VCaP (cell line): ENCODE data around the gene KLHDC1.
A peak's percentile ranks its signal among the peaks of the same experiment; 100 is the strongest.

ENCODE experiments used
- H3K27ac ChIP-seq: fragments of 450-650 bp; 2 replicates; pipeline ENCODE4 v1.5.1; 2017
- TF ChIP-seq, protein P1 (sequence below): fragments of 450-650 bp; conservative IDR thresholded peaks from 2 replicates; pipeline ENCODE4 v1.5.1; 2017; ENCODE audit warnings: mild to moderate bottlenecking, moderate library complexity

KLHDC1 gene

GRCh38 chr14:49677643-49678042, 15.3 kb upstream of the KLHDC1 start:
- TF ChIP-seq, protein P1, sequence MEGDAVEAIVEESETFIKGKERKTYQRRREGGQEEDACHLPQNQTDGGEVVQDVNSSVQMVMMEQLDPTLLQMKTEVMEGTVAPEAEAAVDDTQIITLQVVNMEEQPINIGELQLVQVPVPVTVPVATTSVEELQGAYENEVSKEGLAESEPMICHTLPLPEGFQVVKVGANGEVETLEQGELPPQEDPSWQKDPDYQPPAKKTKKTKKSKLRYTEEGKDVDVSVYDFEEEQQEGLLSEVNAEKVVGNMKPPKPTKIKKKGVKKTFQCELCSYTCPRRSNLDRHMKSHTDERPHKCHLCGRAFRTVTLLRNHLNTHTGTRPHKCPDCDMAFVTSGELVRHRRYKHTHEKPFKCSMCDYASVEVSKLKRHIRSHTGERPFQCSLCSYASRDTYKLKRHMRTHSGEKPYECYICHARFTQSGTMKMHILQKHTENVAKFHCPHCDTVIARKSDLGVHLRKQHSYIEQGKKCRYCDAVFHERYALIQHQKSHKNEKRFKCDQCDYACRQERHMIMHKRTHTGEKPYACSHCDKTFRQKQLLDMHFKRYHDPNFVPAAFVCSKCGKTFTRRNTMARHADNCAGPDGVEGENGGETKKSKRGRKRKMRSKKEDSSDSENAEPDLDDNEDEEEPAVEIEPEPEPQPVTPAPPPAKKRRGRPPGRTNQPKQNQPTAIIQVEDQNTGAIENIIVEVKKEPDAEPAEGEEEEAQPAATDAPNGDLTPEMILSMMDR: no peak
- no peak overlapping the region for H3K27ac ChIP-seq

GRCh38 chr14:49679271-49679670, 13.6 kb upstream of the KLHDC1 start:
- H3K27ac ChIP-seq: no peak overlapping the region
- TF ChIP-seq, protein P1: no peak

DNA sequence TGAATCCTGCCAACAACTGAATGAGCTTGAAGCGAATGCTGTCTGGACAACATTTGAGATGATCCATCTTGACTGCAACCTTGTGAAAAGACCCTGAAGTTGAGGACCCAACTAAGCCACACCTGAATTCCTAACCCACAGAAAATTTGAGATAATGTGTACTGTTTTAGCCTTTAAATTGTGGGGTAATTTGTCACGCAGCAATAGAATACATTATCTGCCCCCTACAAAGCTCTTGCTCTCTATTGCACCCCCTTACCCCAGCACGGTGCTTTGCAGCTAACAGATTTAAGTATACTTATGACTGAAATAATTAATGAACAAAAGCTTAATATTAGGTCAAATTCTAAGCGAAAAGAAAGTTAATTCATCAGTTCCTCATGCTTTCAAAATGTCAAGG, 6.5 kb upstream of the KLHDC1 start:
- TF ChIP-seq, protein P1: no peak
- H3K27ac ChIP-seq: no peak overlapping the region

- peak within 1 kb of the TSS; percentile 64 for H3K27ac ChIP-seq
- TF ChIP-seq, protein P1: no peak
Measured at GRCh38 chr14:49687942-49688700, 4.8 kb upstream of the KLHDC1 start, which contains the start of gene POLE2. Gene POLE2, minus strand, starts transcription at chr14:49688214. Its CDS starts 11 bp downstream, at chr14:49688203.

DNA sequence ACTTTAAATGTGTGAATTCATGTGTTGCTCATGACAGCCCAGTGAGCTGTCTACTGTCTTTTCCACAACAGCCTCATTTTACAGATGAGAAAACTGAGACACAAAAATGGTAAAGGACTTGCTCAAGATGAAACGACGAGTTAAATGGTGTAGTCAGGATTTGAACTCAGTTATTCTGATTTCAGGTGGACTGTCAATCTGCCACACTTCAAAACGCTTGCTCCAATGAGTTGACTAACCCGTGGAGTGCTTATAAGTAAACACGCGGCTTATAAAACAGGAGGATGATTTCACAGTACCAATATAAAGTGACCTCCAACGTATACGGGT, 4.3 kb upstream of the KLHDC1 start:
- TF ChIP-seq, protein P1: no peak
- peak overlapping the region; percentile 64 for H3K27ac ChIP-seq

DNA sequence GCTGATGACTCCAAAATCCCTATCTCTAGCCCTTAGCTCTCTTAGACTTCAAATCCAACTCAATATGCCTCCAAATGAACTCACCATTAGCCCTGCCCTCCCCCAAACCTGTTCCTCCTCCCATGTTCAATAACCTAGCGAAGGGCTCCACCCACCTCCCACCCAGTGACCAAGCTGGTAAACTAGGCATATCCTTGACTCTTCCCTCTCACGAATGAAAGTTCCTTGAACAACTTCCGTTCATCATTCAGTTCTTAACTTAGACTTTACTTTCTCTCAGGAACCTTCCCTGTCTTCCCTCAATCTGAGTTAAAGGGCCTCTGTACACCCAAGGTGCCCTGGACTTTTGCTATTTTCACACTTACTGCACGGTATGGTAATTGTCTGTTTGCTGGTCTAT, 1.9 kb upstream of the KLHDC1 start:
- TF ChIP-seq, protein P1: no peak
- H3K27ac ChIP-seq: no peak overlapping the region

DNA sequence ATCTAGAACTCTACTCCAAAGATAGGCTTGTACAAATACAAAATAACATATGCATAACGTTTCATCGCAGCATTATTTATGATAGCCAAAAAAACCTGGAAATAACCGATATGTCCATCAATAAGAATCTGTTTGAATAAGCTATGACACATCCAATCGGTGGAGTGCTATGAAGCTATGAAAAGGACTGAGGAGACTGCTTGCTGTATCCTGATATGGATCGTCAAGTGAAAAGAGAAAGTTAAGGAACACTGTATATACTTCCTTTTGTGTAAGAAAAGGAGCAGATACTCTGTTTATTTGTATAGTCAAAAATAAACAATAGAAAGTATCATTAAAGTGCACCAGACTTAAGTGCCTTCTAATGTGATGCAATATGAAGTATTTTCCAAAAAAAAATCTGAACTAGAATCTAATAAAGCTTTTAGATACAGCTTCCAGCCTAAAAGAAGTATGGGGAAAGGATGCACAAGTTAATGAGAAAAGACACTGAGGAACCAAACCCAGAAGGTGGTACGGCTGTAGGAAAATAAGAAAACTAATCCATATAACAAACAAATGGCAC, 645 bp upstream of the KLHDC1 start:
- TF ChIP-seq, protein P1: no peak
- H3K27ac ChIP-seq: peak overlapping the region; percentile 89

DNA sequence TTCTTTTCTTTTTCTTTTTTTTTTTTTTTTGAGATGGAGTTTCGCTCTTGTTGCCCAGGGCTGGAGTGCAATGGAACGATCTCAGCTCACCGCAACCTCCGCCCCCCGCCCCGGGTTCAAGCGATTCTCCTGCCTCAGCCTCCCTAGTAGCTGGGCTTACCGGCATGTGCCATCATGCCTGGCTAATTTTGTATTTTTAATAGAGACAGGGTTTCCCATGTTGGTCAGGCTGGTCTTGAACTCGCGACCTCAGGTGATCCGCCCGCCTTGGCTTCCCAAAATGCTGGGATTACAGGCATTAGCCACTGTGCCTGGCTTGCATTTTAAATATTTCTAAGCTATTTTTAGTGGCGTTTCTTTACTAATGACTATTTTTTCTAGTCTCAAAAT, 810 bp downstream of the KLHDC1 start:
- peak overlapping the region; percentile 89 for H3K27ac ChIP-seq
